Measurements from ENCODE around the gene CDK5RAP3.
A peak's percentile ranks its signal among the peaks of the same experiment; 100 is the strongest.
"Not testable (repeated sequence)": the region's sequence is repeated elsewhere in the genome, so short reads cannot be mapped to it uniquely, and the experiment has no call there.

Gene CDK5RAP3

GRCh38 chr17:47975189-47975822, 4.4 kb downstream of the CDK5RAP3 start:
- no peak for DNase-seq (ENCODE audit: low spot score)

GRCh38 chr17:47975823-47976205, 4.9 kb downstream of the CDK5RAP3 start:
- no peak for DNase-seq (ENCODE audit: low spot score)

GRCh38 chr17:47978324-47978723, 7.4 kb downstream of the CDK5RAP3 start:
- DNase-seq (ENCODE audit: low spot score), result peak; percentile 48

GRCh38 chr17:47980541-47980940, 9.6 kb downstream of the CDK5RAP3 start:
- DNase-seq (ENCODE audit: low spot score), result no peak

GRCh38 chr17:47981462-47981861, 10.5 kb downstream of the CDK5RAP3 start:
- DNase-seq (ENCODE audit: low spot score), result peak; percentile 38

GRCh38 chr17:47982091-47982617, 11.2 kb downstream of the CDK5RAP3 start:
- no peak for DNase-seq (ENCODE audit: low spot score)

GRCh38 chr17:47982645-47983390, 11.9 kb downstream of the CDK5RAP3 start:
- DNase-seq (ENCODE audit: low spot score), result no peak

GRCh38 chr17:47983492-47984223, 12.7 kb downstream of the CDK5RAP3 start:
- DNase-seq (ENCODE audit: low spot score), result no peak

- DNase-seq (ENCODE audit: low spot score), result no peak
These were observed 15.6 kb downstream of the CDK5RAP3 start for GRCh38 chr17:47986520-47986919.

GRCh38 chr17:47987240-47987835, 16.4 kb downstream of the CDK5RAP3 start:
- DNase-seq (ENCODE audit: low spot score), result no peak

GRCh38 chr17:47988445-47988844, 17.5 kb downstream of the CDK5RAP3 start:
- DNase-seq (ENCODE audit: low spot score), result not testable (repeated sequence)

GRCh38 chr17:47989159-47989558, 18.2 kb downstream of the CDK5RAP3 start:
- DNase-seq (ENCODE audit: low spot score), result no peak

GRCh38 chr17:47989700-47990099, 18.8 kb downstream of the CDK5RAP3 start:
- no peak for DNase-seq (ENCODE audit: low spot score)

GRCh38 chr17:47990962-47991731, 20.2 kb downstream of the CDK5RAP3 start:
- no peak for DNase-seq (ENCODE audit: low spot score)

- DNase-seq (ENCODE audit: low spot score), result no peak
These were observed 21.3 kb downstream of the CDK5RAP3 start for GRCh38 chr17:47992216-47992615.

- no peak for DNase-seq (ENCODE audit: low spot score)
These were observed 22.2 kb downstream of the CDK5RAP3 start for GRCh38 chr17:47993031-47993564.

GRCh38 chr17:47993964-47994363, 23.1 kb downstream of the CDK5RAP3 start:
- no peak for DNase-seq (ENCODE audit: low spot score)

GRCh38 chr17:47994724-47995123, 23.8 kb downstream of the CDK5RAP3 start:
- DNase-seq (ENCODE audit: low spot score), result no peak

GRCh38 chr17:47995241-47995935, 24.5 kb downstream of the CDK5RAP3 start:
- DNase-seq (ENCODE audit: low spot score), result no peak

GRCh38 chr17:47996201-47996600, 25.3 kb downstream of the CDK5RAP3 start:
- DNase-seq (ENCODE audit: low spot score), result no peak

GRCh38 chr17:47997586-47997985, 26.7 kb downstream of the CDK5RAP3 start:
- no peak for DNase-seq (ENCODE audit: low spot score)

Measured in activated CD4-positive, alpha-beta T cell treated with anti-CD3 and anti-CD28 coated beads, Interleukin-2, Interleukin-4, amounts not matched to agents 100 ng/mL and 50 ng/mL, durations not matched to agents 16 hours and 8 hours (primary cell).